ENCODE measurements around the gene NRN1L. TPM values are rescaled to one million over a fixed set of nuclear protein-coding genes. Genes with fewer than 3 reads are reported as not detected.
A peak's percentile ranks its signal among the peaks of the same experiment; 100 is the strongest.
"Not testable (repeated sequence)": the region's sequence is repeated elsewhere in the genome, so short reads cannot be mapped to it uniquely, and the experiment has no call there.

Gene NRN1L
- total RNA-seq, 2 donors from 2014 or later = 2.5 to 2.6 TPM

DNA sequence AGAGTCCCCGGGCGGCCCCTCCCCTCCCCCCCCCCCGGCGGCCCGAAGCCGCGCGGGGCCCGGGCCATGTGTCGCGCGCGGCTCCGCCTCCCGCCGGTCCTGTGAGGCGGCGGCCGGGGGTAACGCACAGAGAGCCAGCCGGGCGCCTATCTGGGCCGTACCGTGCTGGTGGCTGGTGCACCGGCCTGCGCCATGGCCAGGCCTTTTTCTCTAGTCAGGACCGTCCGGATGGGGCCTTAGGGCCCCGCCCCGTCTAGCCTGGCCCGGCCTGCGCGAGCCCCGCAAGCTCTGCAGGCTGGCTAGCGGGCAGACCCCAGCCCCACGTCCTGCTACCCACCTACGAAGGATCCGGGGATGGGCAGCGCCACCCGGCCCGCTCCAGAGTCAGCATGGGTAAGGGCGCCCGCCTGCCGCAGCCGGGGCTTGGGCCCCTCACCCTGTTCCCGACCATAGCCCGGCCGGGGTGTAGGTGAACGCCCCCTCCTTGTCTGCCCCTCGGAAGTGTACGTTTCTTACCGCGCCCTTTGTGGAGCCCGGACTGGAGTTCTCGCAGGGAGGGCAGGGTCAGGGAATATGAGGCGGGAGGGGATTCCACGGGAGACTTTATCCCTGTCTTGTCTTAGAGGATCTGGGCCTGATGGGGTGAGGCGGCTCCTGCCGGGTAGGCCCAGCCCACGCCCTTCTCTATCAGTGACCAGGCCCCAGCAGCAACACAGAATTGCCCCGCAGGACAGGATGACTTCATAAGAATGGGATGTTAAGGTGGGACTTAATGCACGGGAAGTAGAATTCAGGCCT is 37.4 kb upstream of the NRN1L start, which contains the start of gene CENPT:
CENPT (minus strand) TSS at position 630 of the 798 bp plus-strand sequence. CDS start 13,834 bp downstream, outside the sequence.
- no peaks in the 10 kb centered on the region for H3K36me3 Mint-ChIP-seq (ENCODE audit: low read depth)
- peak within 1 kb of the TSS; percentile 92 for H3K4me3 Mint-ChIP-seq
- H3K27me3 Mint-ChIP-seq = no peaks in the 10 kb centered on the region
- H3K27ac Mint-ChIP-seq = peak within 1 kb of the TSS; percentile 95
- peaks cover 40% of the 10 kb centered on the region for H3K4me1 Mint-ChIP-seq
- H3K9me3 ChIP-seq (ENCODE audit: control insufficient read depth, low read length, poor library complexity, severe bottlenecking) = no peaks in the 10 kb centered on the region
- peak; percentile 57 for ATAC-seq
- DNase-seq = peak in 1 of 3 donors; percentile 53

DNA sequence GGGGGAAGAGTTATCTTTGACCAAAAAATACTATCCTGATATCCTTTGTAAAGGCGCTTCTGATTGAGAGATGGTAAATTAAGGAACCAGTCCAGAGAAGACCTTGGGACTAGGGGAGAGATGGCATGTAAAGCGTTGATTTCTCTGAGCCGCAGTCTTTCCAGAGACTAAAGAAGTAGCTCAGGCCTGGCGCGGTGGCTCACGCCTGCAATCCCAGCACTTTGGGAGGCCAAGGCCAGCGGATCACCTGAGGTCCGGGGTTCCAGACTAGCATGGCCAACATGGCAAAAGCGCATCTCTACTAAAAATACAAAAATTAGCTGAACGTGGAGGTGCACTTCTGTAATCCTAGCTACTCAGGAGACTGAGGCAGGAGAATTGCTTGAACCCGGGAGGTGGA is 36.6 kb upstream of the NRN1L start:
- H3K27me3 Mint-ChIP-seq = no peaks in the 10 kb centered on the region
- no peak for DNase-seq
- H3K27ac Mint-ChIP-seq = peak overlapping the region; percentile 95
- H3K36me3 Mint-ChIP-seq (ENCODE audit: low read depth) = no peaks in the 10 kb centered on the region
- H3K9me3 ChIP-seq (ENCODE audit: control insufficient read depth, low read length, poor library complexity, severe bottlenecking) = no peaks in the 10 kb centered on the region
- H3K4me1 Mint-ChIP-seq = peaks cover 34% of the 10 kb centered on the region
- peak overlapping the region; percentile 92 for H3K4me3 Mint-ChIP-seq
- no peak for ATAC-seq

DNA sequence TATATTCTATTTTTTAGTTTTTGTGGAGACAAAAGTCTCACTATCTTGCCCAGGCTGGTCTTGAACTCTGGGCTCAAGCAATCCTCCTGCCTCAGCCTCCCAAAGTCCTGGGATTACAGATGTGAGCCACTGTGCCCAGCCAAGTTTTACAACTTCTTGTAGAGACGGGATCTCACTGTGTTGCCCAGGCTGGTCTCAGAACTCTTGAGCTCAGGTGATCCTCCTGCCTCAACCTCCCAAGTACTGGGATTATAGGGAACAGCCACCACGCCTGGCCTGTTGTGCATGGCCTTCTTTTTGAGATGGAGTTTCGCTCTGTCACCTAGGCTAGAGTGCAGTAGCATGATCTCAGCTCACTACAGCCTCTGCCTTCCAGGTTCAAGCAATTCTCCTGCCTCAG is 31.0 kb upstream of the NRN1L start:
- ATAC-seq (no peak), DNase-seq (no peak)
- Mint-ChIP-seq H3K27ac (peak overlapping the region; percentile 86), H3K4me3 (no peak overlapping the region), H3K4me1 (peaks cover 36% of the 10 kb centered on the region), H3K36me3 (ENCODE audit: low read depth) (no peaks in the 10 kb centered on the region), H3K27me3 (no peaks in the 10 kb centered on the region)
- H3K9me3 ChIP-seq (ENCODE audit: control insufficient read depth, low read length, poor library complexity, severe bottlenecking) = no peaks in the 10 kb centered on the region

DNA sequence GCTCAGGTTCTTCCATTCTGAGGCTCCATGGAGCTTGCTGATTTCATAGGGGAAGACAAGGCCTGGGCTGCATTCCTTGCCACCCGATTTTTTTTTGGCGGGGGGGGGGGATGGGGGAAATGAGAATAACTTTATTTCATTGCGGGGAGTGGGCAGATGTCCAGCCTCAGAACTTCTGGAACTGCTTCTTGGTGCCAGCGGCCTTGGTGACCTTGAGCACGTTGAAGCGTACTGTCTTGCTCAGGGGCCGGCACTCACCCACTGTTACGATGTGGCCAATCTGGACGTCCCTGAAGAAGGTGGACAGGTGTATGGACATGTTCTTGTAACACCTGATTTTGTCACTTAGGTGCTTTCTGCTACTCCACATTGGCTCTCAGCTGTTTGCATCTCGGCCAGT is 28.9 kb upstream of the NRN1L start:
- no peak overlapping the region for H3K4me3 Mint-ChIP-seq
- no peak for ATAC-seq
- peak overlapping the region; percentile 92 for H3K27ac Mint-ChIP-seq

DNA sequence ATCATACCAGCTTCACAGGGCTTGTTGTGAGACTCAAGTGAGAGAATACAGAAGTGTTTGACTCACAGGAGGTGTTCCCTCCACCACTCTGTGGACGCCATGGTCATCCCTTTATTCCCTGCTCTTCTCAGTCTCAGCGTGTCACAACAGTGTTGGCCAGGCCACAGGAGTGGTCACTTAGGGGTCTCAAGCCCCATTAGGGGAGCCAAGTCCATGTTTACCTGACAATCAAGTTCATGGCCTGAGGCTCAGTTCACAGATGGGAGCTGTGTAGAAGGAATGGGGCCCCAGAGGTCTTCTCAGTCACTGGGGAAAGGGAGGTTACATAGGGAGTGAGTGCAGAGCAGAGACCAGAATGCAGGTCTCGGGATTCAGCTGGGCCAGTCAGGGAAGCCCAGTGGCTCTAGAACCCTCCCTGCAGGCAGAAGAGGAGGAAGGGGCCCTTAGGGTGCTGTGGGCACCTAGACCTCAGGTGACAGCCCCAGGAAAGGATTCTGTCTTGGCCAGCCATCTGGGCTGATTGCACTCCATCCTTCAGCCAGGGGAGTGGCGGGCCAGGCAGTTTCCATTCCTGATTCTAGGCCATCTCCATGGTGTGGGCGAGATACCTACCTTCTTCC is 27.6 kb upstream of the NRN1L start:
- H3K27ac Mint-ChIP-seq = peak overlapping the region; percentile 92
- no peaks in the 10 kb centered on the region for H3K27me3 Mint-ChIP-seq
- H3K4me1 Mint-ChIP-seq = peaks cover 32% of the 10 kb centered on the region
- H3K36me3 Mint-ChIP-seq (ENCODE audit: low read depth) = no peaks in the 10 kb centered on the region
- no peak overlapping the region for H3K4me3 Mint-ChIP-seq
- H3K9me3 ChIP-seq (ENCODE audit: control insufficient read depth, low read length, poor library complexity, severe bottlenecking) = no peaks in the 10 kb centered on the region
- ATAC-seq = no peak
- DNase-seq = no peak

More for the DNA sequence above, 28.9 kb upstream of the NRN1L start:
- no peak for DNase-seq
- Mint-ChIP-seq H3K27me3 (no peaks in the 10 kb centered on the region), H3K4me1 (peaks cover 31% of the 10 kb centered on the region), H3K36me3 (ENCODE audit: low read depth) (no peaks in the 10 kb centered on the region)
- no peaks in the 10 kb centered on the region for H3K9me3 ChIP-seq (ENCODE audit: control insufficient read depth, low read length, poor library complexity, severe bottlenecking)

DNA sequence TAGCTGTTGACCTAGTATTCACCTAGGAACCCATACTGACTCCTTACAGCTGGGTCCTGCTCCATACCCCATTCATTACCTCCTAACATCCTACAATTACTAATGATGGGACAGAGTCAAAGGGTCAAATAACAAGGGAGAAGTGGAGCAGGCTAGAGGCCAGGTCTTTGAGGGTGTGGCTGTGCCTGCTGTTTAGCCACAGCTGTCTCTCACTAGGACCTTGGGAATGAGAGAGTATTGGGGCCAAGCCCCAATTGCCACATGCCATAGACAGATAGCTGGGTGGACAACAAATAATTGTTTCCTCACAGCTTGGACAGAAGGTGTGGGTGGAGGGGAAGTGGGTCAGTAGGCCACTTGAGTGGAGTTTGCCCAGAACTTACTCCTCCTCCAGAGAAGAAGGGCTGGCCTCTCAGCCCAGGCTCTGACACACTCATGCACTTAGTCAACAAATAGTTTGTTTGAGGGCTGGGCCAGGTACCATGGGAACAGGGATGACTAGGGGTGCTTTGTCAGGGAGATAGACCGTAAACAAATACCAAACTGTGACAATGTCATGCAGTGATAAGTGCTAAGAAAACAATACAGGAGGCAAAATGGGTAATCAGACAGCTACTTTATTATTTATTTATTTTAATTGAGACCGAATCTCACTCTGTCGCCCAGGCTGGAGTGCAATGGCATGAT is 27.0 kb upstream of the NRN1L start:
- Mint-ChIP-seq H3K36me3 (ENCODE audit: low read depth) (no peaks in the 10 kb centered on the region), H3K27ac (peak overlapping the region; percentile 92), H3K4me1 (peaks cover 33% of the 10 kb centered on the region), H3K27me3 (no peaks in the 10 kb centered on the region), H3K4me3 (no peak overlapping the region)
- peak in 1 of 3 donors; percentile 38 for DNase-seq
- no peaks in the 10 kb centered on the region for H3K9me3 ChIP-seq (ENCODE audit: control insufficient read depth, low read length, poor library complexity, severe bottlenecking)
- peak; percentile 94 for ATAC-seq

DNA sequence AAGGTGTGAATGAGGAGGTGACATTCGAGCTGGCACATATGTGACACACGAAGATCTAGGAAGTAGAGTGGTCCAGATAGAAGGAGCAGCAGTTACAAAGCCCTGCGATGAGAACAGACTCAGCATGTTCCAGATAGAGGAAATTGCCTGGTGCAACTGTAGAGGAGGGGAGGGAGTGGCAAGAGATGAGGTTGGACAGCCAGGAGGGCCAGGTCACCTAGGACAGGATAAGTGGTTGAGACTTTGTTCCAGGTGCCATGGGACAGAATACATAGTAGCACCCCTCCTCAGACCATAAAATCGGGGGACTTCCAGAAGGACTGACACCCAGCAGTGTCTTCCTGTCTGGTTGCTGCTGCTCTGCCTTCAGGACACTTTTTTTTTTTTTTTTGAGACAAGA is 26.2 kb upstream of the NRN1L start:
- DNase-seq (no peak), ATAC-seq (peak; percentile 16)
- H3K9me3 ChIP-seq (ENCODE audit: control insufficient read depth, low read length, poor library complexity, severe bottlenecking) = no peaks in the 10 kb centered on the region
- H3K27ac Mint-ChIP-seq = peak overlapping the region; percentile 92
- no peaks in the 10 kb centered on the region for H3K36me3 Mint-ChIP-seq (ENCODE audit: low read depth)
- H3K27me3 Mint-ChIP-seq = no peaks in the 10 kb centered on the region
- peaks cover 33% of the 10 kb centered on the region for H3K4me1 Mint-ChIP-seq
- H3K4me3 Mint-ChIP-seq = peak overlapping the region; percentile 7

DNA sequence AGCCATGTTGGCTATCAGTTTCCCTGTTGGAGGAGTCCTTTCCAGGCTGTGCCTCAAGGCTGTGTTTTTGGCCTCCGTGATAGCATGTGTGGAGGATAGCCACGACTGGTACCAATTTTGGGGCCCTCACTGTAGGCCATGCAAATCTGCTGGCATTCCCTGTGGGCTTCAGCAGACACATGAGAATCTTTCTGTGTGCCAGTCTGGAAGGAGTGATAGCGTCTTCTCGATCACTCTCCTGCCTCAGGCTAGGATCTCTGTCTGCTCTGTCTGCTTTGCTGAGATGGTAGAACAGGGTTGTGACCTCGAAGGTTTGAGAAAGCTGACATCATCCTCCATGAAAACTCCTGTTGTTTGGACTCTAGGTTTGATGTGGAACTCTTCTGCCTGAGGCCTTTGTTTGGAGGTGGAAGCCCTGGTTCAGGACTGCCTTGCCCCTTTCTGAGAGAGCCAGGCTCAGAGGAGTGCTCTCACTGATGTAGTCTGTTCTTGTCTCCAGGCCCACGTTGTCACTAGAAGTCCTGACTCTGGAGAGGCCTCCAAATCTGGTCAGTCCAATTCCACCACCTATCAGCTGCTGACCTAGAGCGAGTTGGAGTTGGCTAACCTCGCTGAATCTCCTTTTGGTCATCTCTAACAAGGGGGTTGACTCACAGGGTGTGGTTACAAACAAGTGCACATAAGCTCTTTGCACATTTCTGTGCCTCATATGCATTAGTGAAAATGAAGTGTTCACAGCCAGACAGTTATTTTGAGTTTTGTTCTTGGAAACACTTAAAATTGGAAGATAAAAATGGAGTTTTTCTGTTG is 23.9 kb upstream of the NRN1L start:
- no peaks in the 10 kb centered on the region for H3K27me3 Mint-ChIP-seq
- peaks cover 27% of the 10 kb centered on the region for H3K4me1 Mint-ChIP-seq
- peak overlapping the region; percentile 84 for H3K27ac Mint-ChIP-seq
- DNase-seq (no peak), ATAC-seq (no peak)
- no peaks in the 10 kb centered on the region for H3K36me3 Mint-ChIP-seq (ENCODE audit: low read depth)
- no peaks in the 10 kb centered on the region for H3K9me3 ChIP-seq (ENCODE audit: control insufficient read depth, low read length, poor library complexity, severe bottlenecking)
- H3K4me3 Mint-ChIP-seq = no peak overlapping the region

DNA sequence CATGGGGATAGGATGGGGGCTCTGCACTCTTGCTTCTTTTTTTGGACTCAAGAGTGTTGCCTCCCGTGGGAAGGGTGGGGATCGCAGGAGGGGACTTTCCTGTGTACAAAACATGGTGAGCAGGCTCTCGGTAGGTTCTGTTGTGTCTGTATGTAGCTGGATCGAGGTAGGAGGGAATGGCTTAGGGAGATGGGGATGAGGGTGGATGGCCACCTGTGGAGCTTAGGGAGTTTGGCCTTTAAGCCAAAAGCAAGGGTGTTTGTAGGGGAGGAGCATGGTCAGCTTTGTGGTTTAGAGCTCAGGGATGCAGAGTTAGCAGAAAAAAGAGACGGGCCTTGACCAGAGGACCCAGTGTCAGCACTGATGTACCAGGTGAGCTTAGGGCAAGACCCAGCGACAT is 22.8 kb upstream of the NRN1L start:
- Mint-ChIP-seq H3K36me3 (ENCODE audit: low read depth) (no peaks in the 10 kb centered on the region), H3K4me1 (peaks cover 23% of the 10 kb centered on the region), H3K27me3 (no peaks in the 10 kb centered on the region), H3K27ac (peak overlapping the region; percentile 84), H3K4me3 (no peak overlapping the region)
- DNase-seq = no peak
- ATAC-seq = no peak
- H3K9me3 ChIP-seq (ENCODE audit: control insufficient read depth, low read length, poor library complexity, severe bottlenecking) = no peaks in the 10 kb centered on the region

DNA sequence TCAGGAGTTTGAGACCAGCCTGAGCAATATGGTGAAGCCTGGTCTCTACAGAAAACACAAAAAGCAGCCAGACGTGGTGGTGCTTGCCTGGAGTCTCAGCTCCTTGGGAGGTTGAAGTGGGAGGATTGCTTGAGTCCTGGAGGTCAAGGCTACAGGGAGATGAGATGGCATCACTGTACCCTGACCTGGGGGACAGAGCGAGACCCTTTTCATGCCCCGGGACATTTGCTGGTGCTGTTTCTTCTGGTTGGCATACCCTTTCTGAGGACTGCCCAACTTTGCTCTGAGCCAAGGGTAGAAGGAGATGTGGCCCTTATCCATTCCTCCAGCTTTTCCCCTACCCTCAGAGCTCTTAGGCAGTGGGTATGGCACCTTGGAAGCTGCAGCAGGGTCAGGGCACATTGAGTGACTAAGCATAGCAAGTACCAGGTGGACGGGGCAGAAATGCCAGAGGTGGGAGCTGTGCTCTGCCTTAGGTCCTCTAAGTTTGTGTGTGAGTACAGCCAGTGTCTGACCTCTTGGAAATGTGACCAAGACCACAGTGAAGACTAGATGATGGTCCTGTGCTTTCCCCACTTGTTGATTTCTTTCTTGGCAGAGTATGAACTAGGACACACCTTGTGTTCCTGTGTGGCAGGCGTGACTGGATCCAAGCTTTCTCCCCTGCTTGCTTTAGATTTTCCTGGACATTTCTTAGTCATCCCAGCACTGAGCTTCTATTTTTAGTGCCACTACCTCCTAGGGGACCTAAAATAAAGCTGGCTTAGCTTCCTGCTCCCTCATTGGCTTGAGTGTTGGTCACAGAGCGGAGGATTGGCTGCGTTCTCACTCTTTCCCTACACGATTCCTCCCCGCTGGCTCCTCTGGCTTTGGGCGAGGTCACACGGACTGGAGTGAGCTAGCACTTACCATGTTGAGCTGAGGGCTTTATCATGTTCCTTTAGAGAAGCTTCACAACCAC is 21.8 kb upstream of the NRN1L start:
- Mint-ChIP-seq H3K4me3 (no peak overlapping the region), H3K36me3 (ENCODE audit: low read depth) (no peaks in the 10 kb centered on the region), H3K4me1 (peaks cover 14% of the 10 kb centered on the region), H3K27ac (peak overlapping the region; percentile 84), H3K27me3 (no peaks in the 10 kb centered on the region)
- ATAC-seq = no peak
- no peak for DNase-seq
- no peaks in the 10 kb centered on the region for H3K9me3 ChIP-seq (ENCODE audit: control insufficient read depth, low read length, poor library complexity, severe bottlenecking)

DNA sequence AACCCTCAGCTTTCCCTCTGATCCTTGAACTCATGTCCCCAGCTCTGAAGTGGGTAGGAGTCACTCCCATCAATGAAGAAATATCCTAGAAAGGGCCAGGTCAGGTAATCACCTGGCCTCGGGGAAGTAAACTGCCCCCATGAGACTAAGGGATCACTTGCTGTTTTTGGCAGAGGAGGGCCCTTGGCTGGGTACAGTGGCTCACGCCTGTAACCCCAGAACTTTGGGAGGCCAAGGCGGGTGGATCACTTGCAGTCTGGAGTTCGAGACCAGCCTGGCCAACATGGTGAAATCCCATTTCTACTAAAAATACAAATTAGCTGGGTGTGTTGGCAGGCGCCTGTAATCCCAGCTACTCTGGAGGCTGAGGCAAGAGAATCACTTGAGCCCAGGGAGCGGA is 20.6 kb upstream of the NRN1L start:
- DNase-seq; H3K4me3 Mint-ChIP-seq; H3K9me3 ChIP-seq (ENCODE audit: control insufficient read depth, low read length, poor library complexity, severe bottlenecking); H3K4me1 Mint-ChIP-seq; H3K27me3 Mint-ChIP-seq; ATAC-seq; H3K36me3 Mint-ChIP-seq (ENCODE audit: low read depth): not testable (repeated sequence)
- H3K27ac Mint-ChIP-seq = peak overlapping the region; percentile 8

DNA sequence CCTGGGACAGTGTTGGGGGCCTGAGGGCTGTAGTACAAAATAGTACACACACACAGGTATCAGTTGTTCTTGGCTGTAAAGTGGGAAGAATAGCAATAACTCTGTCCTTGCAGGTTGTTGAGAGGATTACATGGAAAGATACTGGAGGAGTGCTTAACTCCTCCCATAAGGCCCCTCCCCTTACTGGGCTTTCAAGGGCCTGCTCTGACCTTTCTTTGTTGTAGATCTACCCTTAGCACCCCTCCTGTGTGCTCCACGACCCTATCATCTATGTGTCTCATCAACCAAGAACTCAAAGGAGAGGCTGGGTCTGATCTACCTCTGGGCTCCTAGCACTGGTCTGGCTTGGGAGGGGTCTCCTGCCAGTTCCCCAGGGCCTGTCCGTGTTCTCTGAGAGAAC is 20.1 kb upstream of the NRN1L start:
- Mint-ChIP-seq H3K4me1 (peaks cover 7% of the 10 kb centered on the region), H3K27me3 (no peaks in the 10 kb centered on the region), H3K36me3 (ENCODE audit: low read depth) (no peaks in the 10 kb centered on the region), H3K27ac (no peak overlapping the region), H3K4me3 (no peak overlapping the region)
- no peak for ATAC-seq
- DNase-seq = no peak
- H3K9me3 ChIP-seq (ENCODE audit: control insufficient read depth, low read length, poor library complexity, severe bottlenecking) = no peaks in the 10 kb centered on the region
